GM18861 (cell line): Measurements from ENCODE around the gene SMTNL2.

Experiments
- ATAC-seq: cut with Tn5 transposase; IDR thresholded peaks from one replicate; pipeline ENCODE4 v1.9.1; 2021; ENCODE audit not compliant: unreplicated experiment

SMTNL2 gene

GRCh38 chr17:4584101-4584916 lies at the start of gene SMTNL2:
Gene SMTNL2, plus strand, starts transcription at chr17:4584529. Its CDS starts 77 bp downstream, at chr17:4584606.
- ATAC-seq: no peak

DNA sequence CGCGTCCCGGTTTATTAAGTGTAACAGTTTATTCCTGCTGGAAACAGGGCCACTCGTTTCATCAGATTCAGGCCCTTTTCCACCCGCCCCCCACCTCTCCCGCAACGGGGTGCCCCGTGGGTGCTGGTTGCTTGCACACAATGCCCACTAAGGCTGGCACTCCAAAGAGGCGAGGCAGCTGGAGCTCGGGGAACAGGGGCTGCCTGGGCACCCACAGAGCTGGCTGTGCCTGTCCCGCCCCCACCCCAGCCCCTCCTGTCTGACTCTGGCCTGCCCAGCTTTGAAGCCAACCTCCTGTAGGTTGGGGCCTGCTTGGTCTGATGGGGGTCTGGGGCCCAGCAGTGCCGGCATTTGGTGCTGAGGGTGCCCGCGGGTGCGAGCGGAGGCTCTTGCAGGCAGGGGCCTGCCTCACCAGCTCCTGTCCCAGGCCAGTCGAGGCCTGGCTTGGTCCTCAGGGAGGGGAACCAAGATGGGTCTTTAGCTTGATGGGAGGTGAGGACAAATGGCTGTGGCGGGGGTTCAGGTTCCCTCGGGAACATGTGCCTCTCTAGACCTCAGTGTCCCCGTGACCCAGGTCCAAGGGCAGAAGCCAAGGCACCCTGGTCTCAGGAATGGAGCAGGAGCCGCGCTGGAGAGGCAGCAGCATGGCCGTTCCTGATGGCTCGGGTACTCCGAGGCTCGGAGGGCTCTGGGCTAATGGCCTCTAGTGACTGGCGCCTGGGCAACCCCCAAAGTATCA lies 49.2 kb upstream of the SMTNL2 start:
- no peak for ATAC-seq

- ATAC-seq: no peak
Observed at GRCh38 chr17:4535667-4536258, 48.6 kb upstream of the SMTNL2 start.

DNA sequence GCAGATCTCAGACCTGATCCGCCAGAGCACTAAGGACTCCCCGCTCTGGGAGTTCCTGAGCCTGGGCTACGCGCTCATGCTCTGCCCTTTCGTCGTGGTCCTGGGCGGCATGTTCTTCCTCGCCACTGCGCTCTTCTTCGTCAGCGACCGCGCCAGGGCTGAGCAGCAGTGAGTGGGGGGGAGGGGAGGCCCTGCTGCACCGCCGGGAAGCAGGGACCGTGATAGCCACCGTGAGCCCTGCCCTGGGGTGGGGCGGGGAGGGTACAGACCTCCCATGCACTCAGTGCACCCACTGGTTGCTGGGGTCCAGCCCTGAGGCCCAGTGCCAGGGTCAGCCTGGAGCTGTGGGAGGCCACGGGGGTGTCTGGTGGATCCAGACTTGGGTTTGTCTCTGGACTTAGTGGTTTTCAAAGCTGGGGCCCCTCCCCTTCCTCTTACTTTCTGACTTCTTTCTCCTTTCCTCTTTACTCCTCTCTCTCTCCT lies 48.0 kb upstream of the SMTNL2 start:
- no peak for ATAC-seq

- no peak for ATAC-seq
Observed at GRCh38 chr17:4536742-4537411, 47.5 kb upstream of the SMTNL2 start.

DNA sequence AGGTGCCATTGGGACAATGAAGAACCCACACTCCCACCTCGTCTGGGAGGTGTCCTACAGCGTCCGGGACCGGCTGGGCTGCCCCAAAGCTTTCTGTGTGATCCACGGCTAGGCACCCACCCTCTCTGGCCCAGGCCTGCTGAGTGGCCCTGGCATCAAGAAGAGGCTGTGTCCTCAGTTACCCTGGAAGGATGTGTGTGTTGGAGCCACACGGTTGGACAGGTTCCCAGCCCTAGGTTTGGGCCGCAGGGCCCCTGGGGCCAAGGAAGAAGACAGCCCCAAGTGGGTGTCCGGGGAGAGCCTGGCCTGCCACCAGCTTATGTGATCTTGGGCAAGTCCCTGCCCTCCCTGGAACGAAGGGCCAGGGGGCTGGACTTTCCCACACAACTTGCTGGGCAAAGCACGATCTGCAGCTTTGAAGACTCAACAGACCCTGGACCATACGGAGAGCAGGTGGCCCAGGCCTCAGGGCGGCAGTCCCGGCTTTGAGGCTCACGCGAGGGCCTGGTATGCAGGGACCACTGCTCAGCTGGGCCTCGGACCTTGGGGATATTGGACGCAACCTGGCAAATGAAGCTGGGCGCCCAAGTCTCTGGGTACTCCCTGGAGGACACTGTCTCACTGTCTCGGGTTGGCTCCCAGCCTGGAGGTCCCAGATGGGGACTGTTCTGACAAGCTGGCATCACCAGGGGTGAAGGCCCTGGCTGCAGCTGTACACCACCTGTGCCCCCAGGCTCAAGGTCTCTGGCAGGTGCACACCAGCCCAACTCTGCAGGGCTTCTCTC lies 46.7 kb upstream of the SMTNL2 start:
- ATAC-seq: no peak

DNA sequence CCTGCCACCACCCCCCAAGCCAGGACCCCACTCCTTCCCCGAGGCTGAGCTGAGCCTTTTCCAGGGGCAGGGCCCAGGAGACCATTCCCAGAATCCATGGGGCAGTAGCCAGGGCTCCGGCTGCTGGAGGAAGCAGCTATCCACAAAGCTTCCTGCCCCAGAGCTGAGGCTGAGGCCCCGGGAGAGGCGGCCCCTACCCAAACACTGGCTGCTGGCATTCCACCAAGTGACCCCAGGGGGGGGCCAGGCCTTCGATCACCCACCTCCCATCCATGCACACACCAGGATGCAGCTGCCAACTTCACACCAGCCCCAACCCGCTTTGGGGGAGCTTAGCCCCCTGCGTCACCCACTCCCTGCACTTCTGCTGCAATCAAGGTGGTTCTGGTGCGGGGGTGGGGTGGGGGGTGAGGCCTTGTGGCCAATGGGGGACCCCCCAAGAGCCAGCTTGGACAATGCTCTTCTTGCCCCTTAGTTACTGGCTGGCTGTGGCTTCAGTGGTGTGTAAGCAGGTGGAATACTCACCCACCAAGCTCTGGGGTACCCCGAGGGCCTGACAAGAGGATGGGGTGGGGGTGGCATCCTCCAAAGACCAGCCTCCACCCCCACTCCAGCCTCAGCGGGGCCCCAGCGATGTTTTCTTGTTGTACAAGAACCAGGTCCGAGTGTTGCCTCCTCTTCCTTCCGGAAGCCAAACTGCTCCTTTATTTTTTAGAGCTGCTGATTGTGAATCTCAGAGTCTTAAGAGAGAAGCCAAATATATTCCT lies 45.9 kb upstream of the SMTNL2 start:
- ATAC-seq: no peak

DNA sequence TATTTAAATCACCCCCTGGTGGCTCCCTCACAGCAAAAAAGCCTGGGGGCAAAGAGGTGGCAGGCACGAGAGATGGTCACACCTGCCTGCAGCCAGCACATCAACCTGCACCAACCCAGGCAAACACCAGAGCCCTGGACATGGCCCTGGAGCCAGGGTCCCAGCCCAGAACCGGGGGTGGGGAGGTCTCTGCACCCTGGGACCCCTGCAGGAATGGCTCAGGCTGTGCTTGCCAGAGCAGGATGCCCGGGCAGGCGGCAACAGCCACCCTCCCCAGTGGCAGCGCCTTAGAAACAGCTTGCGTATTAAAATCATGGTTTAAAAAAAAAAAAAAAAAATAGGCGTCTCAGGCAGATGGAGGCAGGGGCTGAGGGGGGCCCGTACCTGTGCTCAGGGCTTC lies 45.3 kb upstream of the SMTNL2 start:
- no peak for ATAC-seq

GRCh38 chr17:4539576-4540223 lies 44.6 kb upstream of the SMTNL2 start:
- ATAC-seq: no peak

GRCh38 chr17:4540224-4540651 lies 44.1 kb upstream of the SMTNL2 start:
- no peak for ATAC-seq

- ATAC-seq: no peak
Observed at GRCh38 chr17:4540687-4541327, 43.5 kb upstream of the SMTNL2 start.

GRCh38 chr17:4541328-4542002 lies 42.9 kb upstream of the SMTNL2 start:
- no peak for ATAC-seq

DNA sequence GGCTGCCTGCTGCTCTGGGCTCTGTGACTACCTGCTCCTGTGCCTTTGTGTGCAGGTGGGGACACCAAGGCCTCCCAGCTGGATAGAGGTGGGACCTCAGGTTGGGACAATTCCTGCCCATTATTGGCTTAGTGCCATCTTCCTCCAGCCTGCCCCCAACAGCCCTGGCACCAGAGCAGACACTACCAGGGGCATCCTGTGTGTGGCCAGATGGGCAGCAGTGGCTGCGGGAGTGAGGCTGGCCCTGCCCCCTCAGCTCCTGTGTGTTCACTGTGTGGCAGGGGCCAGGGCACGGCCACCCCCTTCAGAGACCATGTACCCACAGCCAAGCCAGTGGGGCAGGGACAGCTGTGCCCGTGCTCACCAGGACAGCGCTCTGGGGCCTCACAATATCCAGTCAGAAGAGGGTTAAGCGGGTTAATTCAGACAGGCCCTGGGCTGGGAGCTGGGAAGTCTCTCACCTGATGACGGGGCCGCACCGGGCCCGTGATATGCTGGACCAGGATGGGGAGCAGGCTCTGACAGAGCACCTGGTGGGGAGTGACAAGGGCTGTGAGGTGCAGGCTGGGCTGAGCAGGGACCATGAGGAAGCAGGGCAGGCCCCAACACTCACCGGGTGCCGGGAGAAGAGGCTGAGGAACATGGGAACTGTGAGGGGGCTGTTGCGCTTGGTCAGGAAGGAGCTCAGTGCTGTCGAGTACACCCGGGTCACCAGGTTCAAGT lies 42.2 kb upstream of the SMTNL2 start:
- ATAC-seq: no peak

DNA sequence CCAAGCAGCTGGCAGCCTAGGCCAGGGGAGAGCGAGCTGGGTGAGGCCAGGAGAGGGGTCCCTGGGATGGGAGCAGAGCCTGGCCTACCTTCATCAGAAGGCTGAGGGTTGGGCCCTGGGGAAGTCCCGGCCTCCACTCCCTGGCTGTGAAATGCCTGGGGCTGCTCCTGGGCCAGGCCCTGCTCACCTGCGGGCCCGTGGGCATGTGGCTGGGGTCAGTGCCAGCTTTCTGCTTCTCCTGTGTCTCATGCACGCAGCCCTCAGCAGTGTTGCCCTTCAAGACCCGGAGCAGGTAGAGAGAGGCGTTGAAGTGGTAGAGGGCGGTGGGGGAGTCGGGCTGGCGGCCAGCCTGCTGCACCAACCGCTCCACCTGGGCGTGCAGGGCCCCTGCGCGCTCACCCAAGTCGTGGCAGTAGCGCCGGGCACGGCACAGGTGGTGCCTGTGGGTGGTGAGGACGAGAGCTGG lies 41.6 kb upstream of the SMTNL2 start:
- ATAC-seq: no peak

DNA sequence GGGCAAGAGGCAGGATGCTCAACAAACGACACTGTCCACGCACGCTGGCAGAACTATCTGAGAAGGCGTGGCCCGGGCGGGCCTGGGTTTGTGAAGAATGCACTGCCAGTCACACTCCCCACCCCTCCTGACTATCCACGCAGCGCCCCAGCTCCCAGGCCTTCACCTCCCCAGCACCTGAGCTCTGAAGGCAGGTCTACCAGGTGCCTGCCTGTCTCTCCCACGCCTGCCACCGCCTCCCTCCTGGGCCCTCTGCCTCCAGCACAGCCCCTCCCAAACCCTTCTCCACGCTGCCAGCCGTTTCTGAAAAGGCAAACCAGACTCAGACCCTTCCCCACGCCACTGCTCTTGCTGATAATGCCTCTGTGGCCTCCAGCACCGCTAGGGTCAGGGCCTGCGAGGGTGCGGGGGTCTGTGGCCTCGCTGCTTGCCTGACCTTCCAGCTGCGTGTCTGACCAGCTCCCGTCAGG lies 40.7 kb upstream of the SMTNL2 start:
- no peak for ATAC-seq

DNA sequence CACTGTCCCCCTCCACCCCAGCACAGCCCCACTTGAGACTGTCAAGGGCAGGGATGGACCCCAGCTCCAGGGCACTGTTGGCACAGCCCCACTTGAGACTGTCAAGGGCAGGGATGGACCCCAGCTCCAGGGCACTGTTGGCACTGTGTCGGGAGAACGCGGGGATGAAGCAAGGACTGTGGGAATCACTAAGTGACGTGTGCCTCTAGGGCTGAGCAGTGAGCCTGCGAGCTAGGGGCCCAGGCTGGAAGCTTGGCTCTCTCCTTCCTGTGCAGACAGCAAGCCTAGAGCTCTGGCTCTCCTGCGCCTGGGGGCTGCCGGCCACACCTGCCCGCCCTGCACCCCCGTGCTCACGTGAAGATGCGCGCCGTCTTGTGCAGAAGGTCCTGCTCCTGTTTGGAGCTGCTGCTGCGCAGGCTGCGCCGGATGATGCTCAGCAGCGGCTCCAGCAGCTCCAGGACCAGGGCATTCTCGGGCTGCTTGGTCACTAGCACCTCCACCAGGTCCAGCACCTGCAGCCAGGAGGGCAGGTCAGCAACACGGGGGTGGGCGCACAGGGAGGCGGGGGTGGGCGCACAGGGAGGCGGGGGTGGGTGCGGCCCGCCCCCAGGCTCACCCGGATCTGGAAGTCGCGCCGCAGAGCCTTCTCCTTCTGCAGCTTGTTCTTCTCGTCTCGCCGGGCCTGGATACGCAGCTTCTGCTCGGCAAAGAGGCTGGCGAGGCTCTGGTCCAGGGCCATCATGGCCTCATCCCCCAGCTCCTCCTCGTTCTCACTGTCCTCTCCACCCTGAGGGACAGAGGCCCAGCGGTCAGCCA lies 40.0 kb upstream of the SMTNL2 start:
- no peak for ATAC-seq

DNA sequence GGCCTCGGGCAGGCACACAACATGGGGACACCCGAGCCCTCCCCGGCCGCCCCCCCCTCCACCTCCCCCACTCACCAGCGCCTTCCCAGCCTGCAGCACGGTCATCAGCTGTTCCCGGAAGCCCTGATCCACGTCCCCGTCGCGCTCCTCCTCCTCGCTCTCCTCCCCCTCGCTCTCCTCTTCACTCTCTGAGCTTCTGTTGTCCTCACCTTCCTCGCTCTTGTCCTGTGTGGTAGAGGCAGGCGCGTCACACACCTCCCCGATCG lies 39.4 kb upstream of the SMTNL2 start:
- ATAC-seq: no peak
